Endothelial cell of umbilical vein (primary cell): ENCODE measurements around the gene SLC6A20.

Source experiments
- CTCF ChIP-seq, 2 donors: IDR thresholded peaks; 1 replicate in 1 of 2; 2 replicates in 1 of 2; pipeline ENCODE4 v1.5.1; 2011; ENCODE audit warnings: low read length in 2 of 2, mild to moderate bottlenecking in 2 of 2, moderate library complexity in 2 of 2, control low read depth in 1 of 2, inconsistent platforms in 1 of 2, low read depth in 1 of 2; ENCODE audit not compliant: insufficient read depth in 1 of 2; ENCODE audit errors: extremely low read depth in 1 of 2
- EZH2 ChIP-seq: IDR thresholded peaks from 2 replicates; pipeline ENCODE4 v1.6.1; 2012; ENCODE audit warnings: borderline replicate concordance, low read depth, mild to moderate bottlenecking, moderate library complexity, low read length, inconsistent platforms; ENCODE audit not compliant: severe bottlenecking
- JUN ChIP-seq: IDR thresholded peaks from 2 replicates; pipeline ENCODE4 v1.6.1; 2011; ENCODE audit warnings: borderline replicate concordance, low read depth; ENCODE audit not compliant: insufficient read length, insufficient read depth
- MAX ChIP-seq: IDR thresholded peaks from 2 replicates; pipeline ENCODE4 v1.6.1; 2011; ENCODE audit not compliant: insufficient read depth, insufficient read length
- POLR2A ChIP-seq: IDR thresholded peaks from 2 replicates; pipeline ENCODE4 v1.6.1; 2012; ENCODE audit warnings: low read depth, mild to moderate bottlenecking, control low read depth, low read length
- POLR2AphosphoS5 ChIP-seq: IDR thresholded peaks from 2 replicates; pipeline ENCODE4 v1.6.1; 2012; ENCODE audit warnings: low read depth, mild to moderate bottlenecking, control low read depth, low read length, moderate library complexity; ENCODE audit not compliant: insufficient read depth

- TF ChIP-seq POLR2A (no peak), CTCF (IDR thresholded peaks at IDR 0.05; ENCODE audit: extremely low read depth in 1 of 2, insufficient read depth in 1 of 2, low read depth in 1 of 2, low read length in 2 of 2) (no peak), EZH2 (no peak), JUN (no peak), MAX (no peak), POLR2AphosphoS5 (no peak)
Observed at GRCh38 chr3:45775571-45776300, 20.6 kb downstream of the SLC6A20 start.
